Measurements from ENCODE around the gene EFHC2. TPM values are rescaled to one million over a fixed set of nuclear protein-coding genes. Genes with fewer than 3 reads are reported as not detected.

The EFHC2 gene
- total RNA-seq, 1 donor from 2014 or later = 2.0 TPM

DNA sequence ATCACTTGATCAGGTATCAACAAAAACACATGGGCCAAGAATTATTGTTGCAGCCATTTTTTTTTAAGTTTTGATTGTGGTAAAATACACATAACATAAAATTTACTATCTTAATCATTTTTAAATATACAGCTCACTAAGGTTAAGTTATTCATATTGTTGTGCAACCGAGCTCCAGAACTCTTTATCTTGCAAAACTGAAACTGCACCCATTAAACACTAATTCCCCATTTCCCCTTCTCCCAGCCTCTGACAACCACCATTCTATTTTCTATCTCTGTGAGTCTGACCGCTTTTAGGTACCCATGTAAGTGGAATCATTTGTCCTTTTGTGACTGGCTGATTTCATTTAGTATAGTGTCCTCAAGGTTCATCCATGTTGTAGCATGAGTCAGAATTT, 244.1 kb downstream of the EFHC2 start:
- peaks cover 28% of the 10 kb centered on the region for H3K9me3 Mint-ChIP-seq
- H3K27me3 Mint-ChIP-seq (ENCODE audit: low read depth) = peaks cover 6% of the 10 kb centered on the region
- no peaks in the 10 kb centered on the region for H3K36me3 Mint-ChIP-seq
- TF ChIP-seq, protein P1, sequence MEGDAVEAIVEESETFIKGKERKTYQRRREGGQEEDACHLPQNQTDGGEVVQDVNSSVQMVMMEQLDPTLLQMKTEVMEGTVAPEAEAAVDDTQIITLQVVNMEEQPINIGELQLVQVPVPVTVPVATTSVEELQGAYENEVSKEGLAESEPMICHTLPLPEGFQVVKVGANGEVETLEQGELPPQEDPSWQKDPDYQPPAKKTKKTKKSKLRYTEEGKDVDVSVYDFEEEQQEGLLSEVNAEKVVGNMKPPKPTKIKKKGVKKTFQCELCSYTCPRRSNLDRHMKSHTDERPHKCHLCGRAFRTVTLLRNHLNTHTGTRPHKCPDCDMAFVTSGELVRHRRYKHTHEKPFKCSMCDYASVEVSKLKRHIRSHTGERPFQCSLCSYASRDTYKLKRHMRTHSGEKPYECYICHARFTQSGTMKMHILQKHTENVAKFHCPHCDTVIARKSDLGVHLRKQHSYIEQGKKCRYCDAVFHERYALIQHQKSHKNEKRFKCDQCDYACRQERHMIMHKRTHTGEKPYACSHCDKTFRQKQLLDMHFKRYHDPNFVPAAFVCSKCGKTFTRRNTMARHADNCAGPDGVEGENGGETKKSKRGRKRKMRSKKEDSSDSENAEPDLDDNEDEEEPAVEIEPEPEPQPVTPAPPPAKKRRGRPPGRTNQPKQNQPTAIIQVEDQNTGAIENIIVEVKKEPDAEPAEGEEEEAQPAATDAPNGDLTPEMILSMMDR (IDR thresholded peaks at IDR 0.05; ENCODE audit: unreplicated experiment) = no peak
- no peak overlapping the region for H3K4me3 Mint-ChIP-seq
- no peaks in the 10 kb centered on the region for H3K4me1 Mint-ChIP-seq
- no peak overlapping the region for H3K27ac Mint-ChIP-seq
- DNase-seq (ENCODE audit: low spot score in 2 of 2, unreplicated experiment in 2 of 2) = no peak

Other genes starting within 250 kb of the EFHC2 start
- gene FUNDC1, start 199.2 kb upstream of the EFHC2 start, total RNA-seq = 12.7 to 14.1 TPM (median 12.7 TPM) in 3 replicates

All from mesothelial cell of epicardium (in vitro differentiated cells).